HEK293 (cell line): ENCODE results near the gene ITGA7.
A peak's percentile ranks its signal among the peaks of the same experiment; 100 is the strongest.

Experiments
- GFI1B ChIP-seq: fragments of 450-650 bp; formaldehyde crosslinking; IDR thresholded peaks from 2 replicates; pipeline ENCODE4 v1.5.1; 2016; ENCODE audit warnings: missing biosample characterization, missing genetic modification characterization
- GLIS2 ChIP-seq: fragments of 450-650 bp; formaldehyde crosslinking; IDR thresholded peaks from 2 replicates; pipeline ENCODE4 v1.5.1; 2016; ENCODE audit warnings: missing biosample characterization, missing genetic modification characterization
- HOXD13 ChIP-seq: sonication (generic); formaldehyde crosslinking; IDR thresholded peaks from 2 replicates; pipeline ENCODE4 v1.8.0; 2022; ENCODE audit warnings: missing genetic modification reagents, borderline replicate concordance
- KLF10 ChIP-seq: fragments of 450-650 bp; IDR thresholded peaks from 2 replicates; pipeline ENCODE4 v1.5.1; 2018; ENCODE audit warnings: missing biosample characterization, mild to moderate bottlenecking, missing genetic modification characterization
- RBAK ChIP-seq: fragments of 450-650 bp; formaldehyde crosslinking; IDR thresholded peaks from 2 replicates; pipeline ENCODE4 v1.5.1; 2016; ENCODE audit warnings: missing biosample characterization, missing genetic modification characterization
- YY2 ChIP-seq: fragments of 450-650 bp; formaldehyde crosslinking; IDR thresholded peaks from 2 replicates; pipeline ENCODE4 v1.5.1; 2016; ENCODE audit warnings: missing biosample characterization, missing genetic modification characterization
- ZBTB7A ChIP-seq: fragments of 450-650 bp; formaldehyde crosslinking; IDR thresholded peaks from 2 replicates; pipeline ENCODE4 v1.5.1; 2016; ENCODE audit warnings: low read depth, missing biosample characterization, missing genetic modification characterization
- ZFHX2 ChIP-seq: fragments of 450-650 bp; formaldehyde crosslinking; conservative IDR thresholded peaks from 2 replicates; pipeline ENCODE4 v1.5.1; 2016; ENCODE audit warnings: missing biosample characterization, missing genetic modification characterization
- ZNF155 ChIP-seq: fragments of 450-650 bp; formaldehyde crosslinking; IDR thresholded peaks from 2 replicates; pipeline ENCODE4 v1.5.1; 2016; ENCODE audit warnings: missing biosample characterization, missing genetic modification characterization
- ZNF26 ChIP-seq: fragments of 450-650 bp; formaldehyde crosslinking; IDR thresholded peaks from 2 replicates; pipeline ENCODE4 v1.5.1; 2016; ENCODE audit warnings: missing biosample characterization, missing genetic modification characterization
- ZNF335 ChIP-seq: fragments of 450-650 bp; formaldehyde crosslinking; conservative IDR thresholded peaks from 2 replicates; pipeline ENCODE4 v1.5.1; 2016; ENCODE audit warnings: missing biosample characterization, missing genetic modification characterization
- ZNF362 ChIP-seq: fragments of 450-650 bp; formaldehyde crosslinking; IDR thresholded peaks from 2 replicates; pipeline ENCODE4 v1.5.1; 2016; ENCODE audit warnings: missing biosample characterization, missing genetic modification characterization
- ZNF394 ChIP-seq: fragments of 450-650 bp; formaldehyde crosslinking; IDR thresholded peaks from 2 replicates; pipeline ENCODE4 v1.5.1; 2016; ENCODE audit warnings: missing biosample characterization, missing genetic modification characterization, mild to moderate bottlenecking, moderate library complexity, borderline replicate concordance
- ZNF416 ChIP-seq: fragments of 450-650 bp; formaldehyde crosslinking; IDR thresholded peaks from 2 replicates; pipeline ENCODE4 v1.5.1; 2016; ENCODE audit warnings: missing biosample characterization, missing genetic modification characterization
- ZNF449 ChIP-seq: fragments of 450-650 bp; formaldehyde crosslinking; IDR thresholded peaks from 2 replicates; pipeline ENCODE4 v1.5.1; 2017; ENCODE audit warnings: missing biosample characterization, mild to moderate bottlenecking, missing genetic modification characterization, moderate library complexity
- ZNF510 ChIP-seq: fragments of 450-650 bp; formaldehyde crosslinking; IDR thresholded peaks from 2 replicates; pipeline ENCODE4 v1.5.1; 2018; ENCODE audit warnings: mild to moderate bottlenecking, missing genetic modification characterization, missing biosample characterization; ENCODE audit not compliant: insufficient replicate concordance
- ZNF660 ChIP-seq: fragments of 450-650 bp; IDR thresholded peaks from 2 replicates; pipeline ENCODE4 v1.5.1; 2018; ENCODE audit warnings: missing biosample characterization, mild to moderate bottlenecking, missing genetic modification characterization
- ZSCAN16 ChIP-seq: fragments of 450-650 bp; formaldehyde crosslinking; IDR thresholded peaks from 2 replicates; pipeline ENCODE4 v1.5.1; 2016; ENCODE audit warnings: missing biosample characterization, missing genetic modification characterization
- ZSCAN4 ChIP-seq: fragments of 450-650 bp; formaldehyde crosslinking; IDR thresholded peaks from 2 replicates; pipeline ENCODE4 v1.5.1; 2017; ENCODE audit warnings: missing biosample characterization, missing genetic modification characterization
- TF ChIP-seq, protein P1 (sequence below): fragments of 450-650 bp; formaldehyde crosslinking; IDR thresholded peaks from 2 replicates; pipeline ENCODE4 v1.5.1; 2016; ENCODE audit warnings: missing biosample characterization, missing genetic modification characterization
- TF ChIP-seq, protein P2 (sequence below): fragments of 450-650 bp; formaldehyde crosslinking; IDR thresholded peaks from 2 replicates; pipeline ENCODE4 v1.5.1; 2016; ENCODE audit warnings: missing biosample characterization, missing genetic modification characterization
- TF ChIP-seq, protein P3 (sequence below): fragments of 450-650 bp; formaldehyde crosslinking; IDR thresholded peaks from 2 replicates; pipeline ENCODE4 v1.5.1; 2016; ENCODE audit warnings: missing biosample characterization, missing genetic modification characterization
- TF ChIP-seq, protein P4 (sequence below): fragments of 450-650 bp; formaldehyde crosslinking; conservative IDR thresholded peaks from 2 replicates; pipeline ENCODE4 v1.5.1; 2016; ENCODE audit warnings: low read depth, missing biosample characterization, missing genetic modification characterization

Gene ITGA7

GRCh38 chr12:55681142-55682077 is 26.3 kb downstream of the ITGA7 start (continued):
- no peak for TF ChIP-seq ZBTB7A (tag by site-specific recombination)
- peak; percentile 100 for TF ChIP-seq ZFHX2 (tag by site-specific recombination)
- TF ChIP-seq ZNF449 (tag by site-specific recombination) = no peak
- no peak for TF ChIP-seq ZNF362 (tag by site-specific recombination)
- TF ChIP-seq ZNF394 (tag by site-specific recombination) = no peak; the same call in 1 of the 2 replicates
- TF ChIP-seq ZNF155 (tag by site-specific recombination) = no peak
- no peak for TF ChIP-seq ZNF26 (tag by site-specific recombination)
- TF ChIP-seq GFI1B (tag by site-specific recombination) = no peak
- TF ChIP-seq, protein P1, sequence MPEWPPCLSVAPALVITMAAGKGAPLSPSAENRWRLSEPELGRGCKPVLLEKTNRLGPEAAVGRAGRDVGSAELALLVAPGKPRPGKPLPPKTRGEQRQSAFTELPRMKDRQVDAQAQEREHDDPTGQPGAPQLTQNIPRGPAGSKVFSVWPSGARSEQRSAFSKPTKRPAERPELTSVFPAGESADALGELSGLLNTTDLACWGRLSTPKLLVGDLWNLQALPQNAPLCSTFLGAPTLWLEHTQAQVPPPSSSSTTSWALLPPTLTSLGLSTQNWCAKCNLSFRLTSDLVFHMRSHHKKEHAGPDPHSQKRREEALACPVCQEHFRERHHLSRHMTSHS = no peak
- TF ChIP-seq ZSCAN4 = 0 out of 2 replicates have a peak, but pooled peaks have one; percentile 9
- TF ChIP-seq ZNF510 = no peak
- TF ChIP-seq, protein P2, sequence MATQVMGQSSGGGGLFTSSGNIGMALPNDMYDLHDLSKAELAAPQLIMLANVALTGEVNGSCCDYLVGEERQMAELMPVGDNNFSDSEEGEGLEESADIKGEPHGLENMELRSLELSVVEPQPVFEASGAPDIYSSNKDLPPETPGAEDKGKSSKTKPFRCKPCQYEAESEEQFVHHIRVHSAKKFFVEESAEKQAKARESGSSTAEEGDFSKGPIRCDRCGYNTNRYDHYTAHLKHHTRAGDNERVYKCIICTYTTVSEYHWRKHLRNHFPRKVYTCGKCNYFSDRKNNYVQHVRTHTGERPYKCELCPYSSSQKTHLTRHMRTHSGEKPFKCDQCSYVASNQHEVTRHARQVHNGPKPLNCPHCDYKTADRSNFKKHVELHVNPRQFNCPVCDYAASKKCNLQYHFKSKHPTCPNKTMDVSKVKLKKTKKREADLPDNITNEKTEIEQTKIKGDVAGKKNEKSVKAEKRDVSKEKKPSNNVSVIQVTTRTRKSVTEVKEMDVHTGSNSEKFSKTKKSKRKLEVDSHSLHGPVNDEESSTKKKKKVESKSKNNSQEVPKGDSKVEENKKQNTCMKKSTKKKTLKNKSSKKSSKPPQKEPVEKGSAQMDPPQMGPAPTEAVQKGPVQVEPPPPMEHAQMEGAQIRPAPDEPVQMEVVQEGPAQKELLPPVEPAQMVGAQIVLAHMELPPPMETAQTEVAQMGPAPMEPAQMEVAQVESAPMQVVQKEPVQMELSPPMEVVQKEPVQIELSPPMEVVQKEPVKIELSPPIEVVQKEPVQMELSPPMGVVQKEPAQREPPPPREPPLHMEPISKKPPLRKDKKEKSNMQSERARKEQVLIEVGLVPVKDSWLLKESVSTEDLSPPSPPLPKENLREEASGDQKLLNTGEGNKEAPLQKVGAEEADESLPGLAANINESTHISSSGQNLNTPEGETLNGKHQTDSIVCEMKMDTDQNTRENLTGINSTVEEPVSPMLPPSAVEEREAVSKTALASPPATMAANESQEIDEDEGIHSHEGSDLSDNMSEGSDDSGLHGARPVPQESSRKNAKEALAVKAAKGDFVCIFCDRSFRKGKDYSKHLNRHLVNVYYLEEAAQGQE (tag by site-specific recombination) = no peak
- TF ChIP-seq, protein P3, sequence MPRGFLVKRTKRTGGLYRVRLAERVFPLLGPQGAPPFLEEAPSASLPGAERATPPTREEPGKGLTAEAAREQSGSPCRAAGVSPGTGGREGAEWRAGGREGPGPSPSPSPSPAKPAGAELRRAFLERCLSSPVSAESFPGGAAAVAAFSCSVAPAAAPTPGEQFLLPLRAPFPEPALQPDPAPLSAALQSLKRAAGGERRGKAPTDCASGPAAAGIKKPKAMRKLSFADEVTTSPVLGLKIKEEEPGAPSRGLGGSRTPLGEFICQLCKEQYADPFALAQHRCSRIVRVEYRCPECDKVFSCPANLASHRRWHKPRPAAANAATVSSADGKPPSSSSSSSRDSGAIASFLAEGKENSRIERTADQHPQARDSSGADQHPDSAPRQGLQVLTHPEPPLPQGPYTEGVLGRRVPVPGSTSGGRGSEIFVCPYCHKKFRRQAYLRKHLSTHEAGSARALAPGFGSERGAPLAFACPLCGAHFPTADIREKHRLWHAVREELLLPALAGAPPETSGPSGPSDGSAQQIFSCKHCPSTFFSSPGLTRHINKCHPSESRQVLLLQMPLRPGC = peak; percentile 21; the same call in 1 of the 2 replicates
- peak; percentile 63 for TF ChIP-seq KLF10
- TF ChIP-seq ZNF335 = peak; percentile 68
- TF ChIP-seq ZNF416 (tag by site-specific recombination) = no peak
- TF ChIP-seq, protein P4, sequence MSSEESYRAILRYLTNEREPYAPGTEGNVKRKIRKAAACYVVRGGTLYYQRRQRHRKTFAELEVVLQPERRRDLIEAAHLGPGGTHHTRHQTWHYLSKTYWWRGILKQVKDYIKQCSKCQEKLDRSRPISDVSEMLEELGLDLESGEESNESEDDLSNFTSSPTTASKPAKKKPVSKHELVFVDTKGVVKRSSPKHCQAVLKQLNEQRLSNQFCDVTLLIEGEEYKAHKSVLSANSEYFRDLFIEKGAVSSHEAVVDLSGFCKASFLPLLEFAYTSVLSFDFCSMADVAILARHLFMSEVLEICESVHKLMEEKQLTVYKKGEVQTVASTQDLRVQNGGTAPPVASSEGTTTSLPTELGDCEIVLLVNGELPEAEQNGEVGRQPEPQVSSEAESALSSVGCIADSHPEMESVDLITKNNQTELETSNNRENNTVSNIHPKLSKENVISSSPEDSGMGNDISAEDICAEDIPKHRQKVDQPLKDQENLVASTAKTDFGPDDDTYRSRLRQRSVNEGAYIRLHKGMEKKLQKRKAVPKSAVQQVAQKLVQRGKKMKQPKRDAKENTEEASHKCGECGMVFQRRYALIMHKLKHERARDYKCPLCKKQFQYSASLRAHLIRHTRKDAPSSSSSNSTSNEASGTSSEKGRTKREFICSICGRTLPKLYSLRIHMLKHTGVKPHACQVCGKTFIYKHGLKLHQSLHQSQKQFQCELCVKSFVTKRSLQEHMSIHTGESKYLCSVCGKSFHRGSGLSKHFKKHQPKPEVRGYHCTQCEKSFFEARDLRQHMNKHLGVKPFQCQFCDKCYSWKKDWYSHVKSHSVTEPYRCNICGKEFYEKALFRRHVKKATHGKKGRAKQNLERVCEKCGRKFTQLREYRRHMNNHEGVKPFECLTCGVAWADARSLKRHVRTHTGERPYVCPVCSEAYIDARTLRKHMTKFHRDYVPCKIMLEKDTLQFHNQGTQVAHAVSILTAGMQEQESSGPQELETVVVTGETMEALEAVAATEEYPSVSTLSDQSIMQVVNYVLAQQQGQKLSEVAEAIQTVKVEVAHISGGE (tag by site-specific recombination) = peak; percentile 54; the same call in 1 of the 2 replicates
- peak; percentile 86 for TF ChIP-seq ZNF660
- TF ChIP-seq HOXD13 (CRISPR knock-in tag) = no peak
- TF ChIP-seq RBAK (tag by site-specific recombination) = no peak
- no peak for TF ChIP-seq YY2
- no peak for TF ChIP-seq ZSCAN16 (tag by site-specific recombination)
- TF ChIP-seq GLIS2 (tag by site-specific recombination) = peak; percentile 79; the same call in 1 of the 2 replicates
